OCI-LY7 (cell line): ENCODE results near the gene SLC12A8. TPM values are rescaled to one million over a fixed set of nuclear protein-coding genes. Genes with fewer than 3 reads are reported as not detected.

ENCODE experiments used
- BruUV-seq: library from RNA; stranded (reverse); fragments of 400-500 nt; replicated peaks from 2 replicates; lab custom pipeline; 2021; lab: Mats Ljungman, UMichigan
- CTCF ChIA-PET: fragments of 300-600 bp; sonication (Branson Sonifier 250); formaldehyde crosslinking; loops from one replicate; lab custom pipeline; 2022; ENCODE audit warnings: antibody characterized with exemption; ENCODE audit not compliant: unreplicated experiment; lab: Charles Lee
- POLR2A ChIA-PET: fragments of 300-600 bp; sonication (Branson Sonifier 250); formaldehyde crosslinking; loops from one replicate; lab custom pipeline; 2022; ENCODE audit warnings: antibody characterized with exemption; lab: Charles Lee
- DNase-seq: peaks from one replicate; pipeline ENCODE4 v3.0.0-alpha.2; 2015; ENCODE audit warnings: low spot score
- H2AFZ ChIP-seq: fragments of 200-600 bp; sonication (generic), shearing (Covaris generic); 2 replicates; pipeline ENCODE4 v1.6.1; 2014; ENCODE audit warnings: mild to moderate bottlenecking, antibody characterized with exemption, low read length, moderate library complexity
- H3K27ac ChIP-seq: fragments of 200-600 bp; sonication (generic); 2 replicates; pipeline ENCODE4 v1.5.1; 2014; ENCODE audit warnings: mixed run types, low read depth, mild to moderate bottlenecking, moderate library complexity, low read length, inconsistent platforms; ENCODE audit not compliant: poor library complexity, severe bottlenecking
- H3K36me3 ChIP-seq: fragments of 200-600 bp; sonication (generic); 2 replicates; pipeline ENCODE4 v1.6.1; 2014; ENCODE audit warnings: mild to moderate bottlenecking, antibody characterized with exemption, low read length, moderate library complexity, mixed read lengths; ENCODE audit not compliant: insufficient read depth
- H3K4me1 ChIP-seq: fragments of 200-600 bp; sonication (generic); 2 replicates; pipeline ENCODE4 v1.5.1; 2014; ENCODE audit warnings: mild to moderate bottlenecking, low read length; ENCODE audit not compliant: insufficient read depth, poor library complexity, severe bottlenecking
- H3K4me2 ChIP-seq: fragments of 200-600 bp; sonication (generic); 2 replicates; pipeline ENCODE4 v1.6.1; 2014; ENCODE audit warnings: mild to moderate bottlenecking, low read length
- H3K4me3 ChIP-seq: fragments of 200-600 bp; sonication (generic); 2 replicates; pipeline ENCODE4 v1.5.1; 2014; ENCODE audit warnings: mild to moderate bottlenecking, low read depth, low read length; ENCODE audit not compliant: poor library complexity, severe bottlenecking
- H3K79me2 ChIP-seq: fragments of 200-600 bp; sonication (generic); 2 replicates; pipeline ENCODE4 v1.6.1; 2016; ENCODE audit warnings: low read depth, mild to moderate bottlenecking, low read length, moderate library complexity, mixed read lengths; ENCODE audit not compliant: insufficient read depth
- H3K9me2 ChIP-seq: fragments of 200-600 bp; sonication (generic); 2 replicates; pipeline ENCODE4 v1.6.1; 2016; ENCODE audit warnings: mild to moderate bottlenecking, low read length, mixed read lengths; ENCODE audit not compliant: insufficient read depth
- H3K9me3 ChIP-seq: fragments of 200-600 bp; sonication (generic); 2 replicates; pipeline ENCODE4 v1.6.1; 2014; ENCODE audit warnings: mild to moderate bottlenecking, mixed run types, low read length, mixed read lengths
- H4K20me1 ChIP-seq: fragments of 200-600 bp; sonication (generic); 2 replicates; pipeline ENCODE4 v1.6.1; 2014; ENCODE audit warnings: mild to moderate bottlenecking, antibody characterized with exemption, low read length, moderate library complexity, mixed read lengths; ENCODE audit not compliant: insufficient read depth
- EZH2phosphoT487 ChIP-seq: fragments of 200-600 bp; sonication (generic); IDR thresholded peaks from 2 replicates; pipeline ENCODE4 v1.6.1; 2018; ENCODE audit warnings: low read depth, borderline replicate concordance, mild to moderate bottlenecking, mixed run types, antibody characterized with exemption, low read length, moderate library complexity, mixed read lengths
- intact Hi-C: fragments of 100-400 bp; cut with micrococcal nuclease; formaldehyde crosslinking; loops from one replicate; pipeline ENCODE4 v1.10.0; 2022; ENCODE audit not compliant: unreplicated experiment
- total RNA-seq, 2 experiments: library from RNA; depleted of rRNA in 1 of 2; stranded (reverse); fragments of >200 nt in 1 of 2; shearing (Covaris generic) in 1 of 2; gene quantifications; 2 replicates each; pipeline ENCODE4 v1.2.3, GENCODE V29; 2014 to 2022
- TF ChIP-seq, protein P1 (sequence below): fragments of 200-600 bp; sonication (generic); conservative IDR thresholded peaks from 2 replicates; pipeline ENCODE4 v1.5.1; 2014; ENCODE audit warnings: mild to moderate bottlenecking, antibody characterized with exemption, low read length, moderate library complexity, mixed read lengths

Gene SLC12A8
- total RNA-seq, 2 experiments from 2014 or later, result 0.84 to 1.0 TPM

DNA sequence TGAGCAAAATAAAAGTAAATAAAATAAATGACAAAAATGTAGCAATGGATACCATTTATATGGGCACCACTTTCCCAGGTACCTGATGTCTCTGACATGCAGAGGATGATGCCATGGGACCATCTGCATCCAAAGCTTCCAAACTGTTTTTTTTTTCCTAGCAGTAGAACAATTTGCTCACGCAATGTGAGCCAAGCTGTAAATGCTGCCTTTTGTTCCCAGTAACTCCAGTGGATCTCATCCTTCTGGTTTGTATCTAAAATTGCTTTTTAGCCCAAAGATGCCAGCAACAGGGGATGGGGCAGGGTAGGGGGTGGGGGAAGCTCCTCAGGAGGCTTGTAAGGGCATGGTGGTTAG is 32.7 kb downstream of the SLC12A8 start:
- Histone ChIP-seq H2AFZ (peak overlapping the region; percentile 59), H3K79me2 (no peaks in the 10 kb centered on the region), H3K9me2 (no peaks in the 10 kb centered on the region), H3K36me3 (no peaks in the 10 kb centered on the region), H3K4me3 (no peak overlapping the region), H4K20me1 (no peaks in the 10 kb centered on the region), H3K9me3 (no peaks in the 10 kb centered on the region), H3K27ac (no peak overlapping the region), H3K4me1 (peaks cover 24% of the 10 kb centered on the region), H3K4me2 (no peak overlapping the region)
- DNase-seq, result no peak
- no peak for TF ChIP-seq EZH2phosphoT487
- TF ChIP-seq, protein P1, sequence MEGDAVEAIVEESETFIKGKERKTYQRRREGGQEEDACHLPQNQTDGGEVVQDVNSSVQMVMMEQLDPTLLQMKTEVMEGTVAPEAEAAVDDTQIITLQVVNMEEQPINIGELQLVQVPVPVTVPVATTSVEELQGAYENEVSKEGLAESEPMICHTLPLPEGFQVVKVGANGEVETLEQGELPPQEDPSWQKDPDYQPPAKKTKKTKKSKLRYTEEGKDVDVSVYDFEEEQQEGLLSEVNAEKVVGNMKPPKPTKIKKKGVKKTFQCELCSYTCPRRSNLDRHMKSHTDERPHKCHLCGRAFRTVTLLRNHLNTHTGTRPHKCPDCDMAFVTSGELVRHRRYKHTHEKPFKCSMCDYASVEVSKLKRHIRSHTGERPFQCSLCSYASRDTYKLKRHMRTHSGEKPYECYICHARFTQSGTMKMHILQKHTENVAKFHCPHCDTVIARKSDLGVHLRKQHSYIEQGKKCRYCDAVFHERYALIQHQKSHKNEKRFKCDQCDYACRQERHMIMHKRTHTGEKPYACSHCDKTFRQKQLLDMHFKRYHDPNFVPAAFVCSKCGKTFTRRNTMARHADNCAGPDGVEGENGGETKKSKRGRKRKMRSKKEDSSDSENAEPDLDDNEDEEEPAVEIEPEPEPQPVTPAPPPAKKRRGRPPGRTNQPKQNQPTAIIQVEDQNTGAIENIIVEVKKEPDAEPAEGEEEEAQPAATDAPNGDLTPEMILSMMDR, result no peak
- intact Hi-C loops, result no loop called here
- no TSS peak for BruUV-seq
- ChIA-PET POLR2A (interaction anchor here (0.7 to 1.3 kb wide), 5 partner anchors 10 to 495 kb away, joined by 3 to 4 read pairs (median 3); no protein-coding TSS in a partner anchor), CTCF (interaction anchor here (1.0 to 1.6 kb wide), 2 partner anchors 9 to 14 kb away, joined by 3 read pairs; no protein-coding TSS in a partner anchor)

DNA sequence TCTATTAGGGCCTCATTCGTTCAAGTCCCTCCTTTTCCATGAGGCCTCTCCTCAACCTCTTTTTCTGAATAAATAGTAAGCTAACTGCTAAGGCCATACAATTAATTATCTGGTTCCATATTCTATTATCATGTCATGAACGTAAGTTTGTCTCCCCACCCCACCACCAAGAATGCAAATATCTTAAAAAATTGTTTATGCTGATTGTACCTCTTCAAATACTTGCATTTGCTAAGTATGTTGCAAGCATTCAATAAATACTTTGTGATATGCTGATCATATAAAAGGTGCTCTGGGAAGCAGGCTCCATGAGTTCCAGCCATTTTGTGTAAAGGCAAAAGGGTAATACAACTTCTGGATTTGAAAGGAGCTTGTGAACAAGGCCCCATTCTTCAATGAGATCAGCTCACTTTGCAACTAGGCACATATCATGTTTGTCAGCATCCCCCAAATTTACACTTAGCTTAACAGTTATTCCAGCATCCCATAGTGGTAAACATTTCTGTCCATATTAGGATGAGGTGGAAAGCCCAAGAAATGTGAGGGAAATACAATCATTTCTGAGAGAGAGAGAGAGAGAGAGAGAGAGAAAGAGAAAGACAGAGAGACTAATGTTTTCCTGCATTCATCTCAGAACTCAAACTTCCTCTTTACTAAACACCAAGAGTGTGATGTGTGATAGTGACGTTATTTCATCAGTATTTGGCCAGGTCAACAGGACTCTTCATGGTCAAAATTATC is 33.2 kb downstream of the SLC12A8 start:
- Histone ChIP-seq H3K79me2 (no peaks in the 10 kb centered on the region), H3K4me1 (peaks cover 24% of the 10 kb centered on the region), H3K9me3 (no peaks in the 10 kb centered on the region), H3K4me3 (no peak overlapping the region), H3K9me2 (no peaks in the 10 kb centered on the region), H3K4me2 (0 out of 2 replicates have a peak overlapping the region, but pooled peaks have one; percentile 9), H3K27ac (no peak overlapping the region), H2AFZ (peak overlapping the region; percentile 59), H4K20me1 (no peaks in the 10 kb centered on the region), H3K36me3 (no peaks in the 10 kb centered on the region)
- intact Hi-C loops, result no loop called here
- peak; percentile 14 for DNase-seq
- BruUV-seq, result no TSS peak
- TF ChIP-seq, protein P1, result no peak
- no peak for TF ChIP-seq EZH2phosphoT487
- ChIA-PET CTCF (interaction anchor here (1.0 to 1.6 kb wide), 2 partner anchors 10 to 14 kb away, joined by 3 read pairs; no protein-coding TSS in a partner anchor), POLR2A (interaction anchor here (0.5 to 1.3 kb wide), 7 partner anchors 9 to 496 kb away, joined by 3 to 4 read pairs (median 3); no protein-coding TSS in a partner anchor)

DNA sequence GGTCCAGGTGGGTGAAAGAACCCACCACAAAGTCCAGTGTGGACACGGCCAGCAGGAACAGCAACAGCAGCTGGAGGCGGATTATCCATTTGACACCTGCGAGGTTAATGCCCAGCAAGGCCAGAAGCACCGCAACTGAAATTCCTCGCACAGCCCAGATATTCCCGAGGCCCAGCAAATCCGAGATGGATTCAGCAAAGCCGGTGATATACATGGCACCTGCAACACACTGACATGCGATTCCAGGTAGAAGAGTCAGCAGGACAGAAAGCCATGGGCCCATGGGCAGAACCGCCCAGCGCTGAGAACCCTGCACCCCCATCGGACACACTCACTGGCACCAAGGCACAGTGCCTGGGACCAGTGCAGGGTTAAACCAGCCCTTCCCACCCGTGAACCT is 34.8 kb downstream of the SLC12A8 start:
- no peak for TF ChIP-seq EZH2phosphoT487
- TF ChIP-seq, protein P1, result no peak
- H3K4me2 ChIP-seq, result no peak overlapping the region
- H2AFZ ChIP-seq, result no peak overlapping the region
- H3K36me3 ChIP-seq, result no peaks in the 10 kb centered on the region
- H3K4me3 ChIP-seq, result no peak overlapping the region
- H3K27ac ChIP-seq, result no peak overlapping the region
- ChIA-PET CTCF (no interaction called here), POLR2A (interaction anchor here (0.5 kb wide), 1 partner anchor 342 kb away, joined by 6 read pairs; the partner anchor contains the start of gene SNX4)
- peaks cover 24% of the 10 kb centered on the region for H3K4me1 ChIP-seq
- no peaks in the 10 kb centered on the region for H3K79me2 ChIP-seq
- H3K9me2 ChIP-seq, result no peaks in the 10 kb centered on the region
- no peak for DNase-seq
- BruUV-seq, result no TSS peak
- H4K20me1 ChIP-seq, result no peaks in the 10 kb centered on the region
- intact Hi-C loops, result no loop called here
- H3K9me3 ChIP-seq, result no peaks in the 10 kb centered on the region
